Activated CD4-positive, alpha-beta T cell treated with anti-CD3 and anti-CD28 coated beads, Interleukin-2, amount 50 U/mL, for 48 hours (primary cell): ENCODE data around the gene ARHGAP31.
"Not testable (repeated sequence)": the region's sequence is repeated elsewhere in the genome, so short reads cannot be mapped to it uniquely, and the experiment has no call there.

Experiments used
- DNase-seq, 2 experiments: peaks; one replicate each; pipeline ENCODE4 v3.0.0-alpha.2; 2020

Gene ARHGAP31

GRCh38 chr3:119293871-119294695, at the start of gene ARHGAP31:
ARHGAP31 (plus strand) TSS chr3:119294383; CDS start chr3:119294905, 522 bp downstream.
- peak; percentile 86 to 90 for DNase-seq

GRCh38 chr3:119245778-119246177, 48.4 kb upstream of the ARHGAP31 start:
- DNase-seq = no peak

GRCh38 chr3:119255214-119255613, 39.0 kb upstream of the ARHGAP31 start:
- no peak for DNase-seq

- DNase-seq = no peak
Observed at GRCh38 chr3:119257111-119257510, 37.1 kb upstream of the ARHGAP31 start.

GRCh38 chr3:119257654-119258410, 36.4 kb upstream of the ARHGAP31 start:
- DNase-seq = no peak

GRCh38 chr3:119258915-119259314, 35.3 kb upstream of the ARHGAP31 start:
- no peak for DNase-seq

- DNase-seq = no peak
Observed at GRCh38 chr3:119259821-119260220, 34.4 kb upstream of the ARHGAP31 start.

- no peak for DNase-seq
Observed at GRCh38 chr3:119261055-119261454, 33.1 kb upstream of the ARHGAP31 start.

GRCh38 chr3:119270212-119270611, 24.0 kb upstream of the ARHGAP31 start:
- not testable (repeated sequence) for DNase-seq

- DNase-seq = no peak
Observed at GRCh38 chr3:119276680-119277079, 17.5 kb upstream of the ARHGAP31 start.

- no peak for DNase-seq
Observed at GRCh38 chr3:119279101-119279554, 15.1 kb upstream of the ARHGAP31 start.

- no peak for DNase-seq
Observed at GRCh38 chr3:119279584-119280243, 14.5 kb upstream of the ARHGAP31 start.

GRCh38 chr3:119288669-119289403, 5.3 kb upstream of the ARHGAP31 start:
- no peak for DNase-seq

GRCh38 chr3:119289404-119289770, 4.8 kb upstream of the ARHGAP31 start:
- no peak for DNase-seq

GRCh38 chr3:119290613-119291012, 3.6 kb upstream of the ARHGAP31 start:
- DNase-seq = no peak

GRCh38 chr3:119291062-119291700, 3.0 kb upstream of the ARHGAP31 start:
- DNase-seq = no peak

- peak in 1 of 2 experiments; percentile 22 for DNase-seq
Observed at GRCh38 chr3:119292666-119293065, 1.5 kb upstream of the ARHGAP31 start.

GRCh38 chr3:119293105-119293870, 895 bp upstream of the ARHGAP31 start:
- DNase-seq = no peak

- DNase-seq = peak; percentile 53 to 60
Observed at GRCh38 chr3:119294696-119295671, 801 bp downstream of the ARHGAP31 start.
